NB4 (cell line): ENCODE measurements around the gene CCBE1.

Source experiments
- DNase-seq: peaks from one replicate; pipeline ENCODE4 v3.0.0; 2010; ENCODE audit warnings: low read depth
- H3K4me3 ChIP-seq: one replicate; pipeline ENCODE4 v1.5.1; 2011; ENCODE audit warnings: mild to moderate bottlenecking, low read depth, low read length, moderate library complexity
- MYC ChIP-seq: IDR thresholded peaks from 2 replicates; pipeline ENCODE4 v1.6.1; 2011; ENCODE audit warnings: low read depth, low read length
- POLR2A ChIP-seq: IDR thresholded peaks from 2 replicates; pipeline ENCODE4 v1.6.1; 2011; ENCODE audit warnings: mild to moderate bottlenecking; ENCODE audit not compliant: insufficient read length; ENCODE audit errors: extremely low read depth
- TF ChIP-seq, protein P1 (sequence below): IDR thresholded peaks from one replicate; pipeline ENCODE4 v1.5.1; 2012; ENCODE audit warnings: low read depth, low read length
- TF ChIP-seq, protein P2 (sequence below): IDR thresholded peaks from 2 replicates; pipeline ENCODE4 v1.6.1; 2011; ENCODE audit warnings: low read depth, low read length

CCBE1 gene

DNA sequence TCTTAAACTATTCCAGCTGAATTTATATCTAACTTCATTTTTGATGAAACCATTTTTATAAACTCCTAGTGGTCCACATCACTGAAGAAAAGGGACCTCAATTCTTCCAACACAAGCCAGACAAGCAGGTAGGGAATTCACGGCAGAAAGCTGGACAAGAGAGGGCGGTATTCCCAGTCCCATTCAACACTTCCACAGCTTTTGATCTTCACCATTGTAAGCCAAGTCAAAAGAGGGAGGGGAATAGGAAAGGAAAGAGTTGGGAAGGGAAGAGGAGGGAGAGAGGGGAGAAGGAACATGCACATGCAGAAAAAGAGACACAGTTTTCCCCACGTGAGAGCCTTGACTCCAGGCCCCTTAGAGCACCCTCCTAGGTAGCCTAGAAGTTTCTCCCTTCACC lies 77.4 kb downstream of the CCBE1 start:
- TF ChIP-seq, protein P1, sequence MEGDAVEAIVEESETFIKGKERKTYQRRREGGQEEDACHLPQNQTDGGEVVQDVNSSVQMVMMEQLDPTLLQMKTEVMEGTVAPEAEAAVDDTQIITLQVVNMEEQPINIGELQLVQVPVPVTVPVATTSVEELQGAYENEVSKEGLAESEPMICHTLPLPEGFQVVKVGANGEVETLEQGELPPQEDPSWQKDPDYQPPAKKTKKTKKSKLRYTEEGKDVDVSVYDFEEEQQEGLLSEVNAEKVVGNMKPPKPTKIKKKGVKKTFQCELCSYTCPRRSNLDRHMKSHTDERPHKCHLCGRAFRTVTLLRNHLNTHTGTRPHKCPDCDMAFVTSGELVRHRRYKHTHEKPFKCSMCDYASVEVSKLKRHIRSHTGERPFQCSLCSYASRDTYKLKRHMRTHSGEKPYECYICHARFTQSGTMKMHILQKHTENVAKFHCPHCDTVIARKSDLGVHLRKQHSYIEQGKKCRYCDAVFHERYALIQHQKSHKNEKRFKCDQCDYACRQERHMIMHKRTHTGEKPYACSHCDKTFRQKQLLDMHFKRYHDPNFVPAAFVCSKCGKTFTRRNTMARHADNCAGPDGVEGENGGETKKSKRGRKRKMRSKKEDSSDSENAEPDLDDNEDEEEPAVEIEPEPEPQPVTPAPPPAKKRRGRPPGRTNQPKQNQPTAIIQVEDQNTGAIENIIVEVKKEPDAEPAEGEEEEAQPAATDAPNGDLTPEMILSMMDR, result no peak
- TF ChIP-seq, protein P2, sequence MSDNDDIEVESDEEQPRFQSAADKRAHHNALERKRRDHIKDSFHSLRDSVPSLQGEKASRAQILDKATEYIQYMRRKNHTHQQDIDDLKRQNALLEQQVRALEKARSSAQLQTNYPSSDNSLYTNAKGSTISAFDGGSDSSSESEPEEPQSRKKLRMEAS, result no peak
- no peak for TF ChIP-seq MYC
- no peak for TF ChIP-seq POLR2A
- no peak for DNase-seq
- no peak overlapping the region for H3K4me3 ChIP-seq

DNA sequence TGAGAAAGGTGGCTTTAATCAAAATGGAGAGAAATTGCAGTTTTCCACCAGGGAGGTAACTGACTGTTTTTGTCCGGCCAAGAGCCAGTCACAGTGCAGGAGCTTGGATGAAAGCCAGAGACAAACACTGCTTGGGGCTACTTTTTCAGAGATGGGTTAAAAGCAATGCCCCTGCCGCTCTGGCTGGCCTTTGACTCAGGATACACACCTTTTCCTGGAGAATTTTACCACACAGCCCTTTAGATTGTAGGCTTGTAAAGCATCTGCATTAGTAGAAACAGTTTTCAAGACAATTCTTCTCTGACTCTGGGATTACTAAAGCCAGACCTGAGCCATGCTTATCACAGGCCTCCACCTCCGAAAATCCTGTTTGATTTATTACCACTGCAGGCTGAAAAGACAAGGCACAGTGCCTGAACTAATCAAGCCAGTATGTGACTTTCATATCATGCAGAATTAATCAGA lies 79.7 kb downstream of the CCBE1 start:
- no peak overlapping the region for H3K4me3 ChIP-seq
- TF ChIP-seq, protein P2, result no peak
- TF ChIP-seq, protein P1, result no peak
- TF ChIP-seq MYC (no peak), POLR2A (no peak)
- DNase-seq, result no peak

DNA sequence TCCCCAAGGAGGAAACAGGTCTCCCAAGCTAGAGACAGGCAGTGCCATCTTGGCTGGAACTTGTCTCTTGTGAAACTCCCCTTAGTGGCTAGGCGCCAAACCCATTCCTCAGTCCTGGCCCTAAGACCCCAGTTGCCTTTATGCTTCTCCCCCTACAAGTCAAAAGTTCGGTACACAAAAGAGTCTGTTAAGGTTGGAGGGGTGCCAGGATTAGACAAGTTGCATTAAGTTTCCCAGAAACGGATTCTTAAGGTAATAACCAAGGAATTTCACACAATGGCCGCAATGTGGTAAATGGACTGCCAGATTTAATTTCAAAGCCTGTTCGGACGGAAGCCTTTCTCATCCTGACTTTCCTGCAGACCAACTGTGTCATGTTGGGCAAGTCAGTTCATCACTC lies 80.7 kb downstream of the CCBE1 start:
- DNase-seq, result no peak
- no peak overlapping the region for H3K4me3 ChIP-seq
- TF ChIP-seq, protein P2, result no peak
- no peak for TF ChIP-seq POLR2A
- TF ChIP-seq, protein P1, result no peak
- TF ChIP-seq MYC, result no peak

DNA sequence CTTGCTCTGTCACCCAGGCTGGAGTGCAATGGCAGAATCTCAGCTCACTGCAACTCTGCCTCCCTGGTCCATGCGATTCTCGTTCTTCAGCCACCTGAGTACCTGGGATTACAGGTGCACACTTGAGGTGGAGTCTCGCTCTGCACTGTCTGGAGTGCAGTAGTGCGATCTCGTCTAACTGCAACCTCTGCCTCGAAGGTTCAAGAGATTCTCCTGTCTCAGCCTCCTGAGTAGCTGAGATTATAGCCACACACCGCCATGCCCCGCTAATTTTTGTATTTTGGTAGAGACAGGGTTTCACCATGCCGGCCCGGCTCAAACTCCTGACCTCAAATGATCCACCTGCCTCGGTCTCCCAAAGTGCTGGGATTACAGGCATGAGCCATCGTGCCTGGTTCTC lies 83.3 kb downstream of the CCBE1 start:
- DNase-seq, result no peak
- no peak overlapping the region for H3K4me3 ChIP-seq
- TF ChIP-seq, protein P2, result no peak
- TF ChIP-seq POLR2A (no peak), MYC (no peak)
- TF ChIP-seq, protein P1, result no peak

DNA sequence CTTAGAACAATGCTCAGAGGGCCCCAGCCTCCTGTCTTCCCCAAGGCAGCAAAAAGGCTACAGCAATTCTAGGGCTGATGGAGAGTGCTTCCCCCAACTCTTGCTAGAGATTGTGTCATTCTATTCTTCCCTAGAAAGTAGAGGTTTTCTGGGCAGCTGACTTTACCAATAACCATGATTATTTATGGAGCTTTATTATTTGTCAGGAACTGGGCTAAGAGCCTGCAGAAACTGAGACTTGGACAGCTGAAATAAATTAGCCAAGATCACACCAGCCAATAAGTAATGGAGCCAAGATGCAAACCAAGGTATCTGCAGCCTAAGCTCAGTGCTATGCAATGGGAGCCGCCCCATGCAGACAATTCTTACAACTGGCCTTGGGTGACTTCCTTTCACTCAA lies 84.8 kb downstream of the CCBE1 start:
- TF ChIP-seq, protein P1, result no peak
- TF ChIP-seq MYC, result no peak
- TF ChIP-seq, protein P2, result no peak
- TF ChIP-seq POLR2A, result no peak
- H3K4me3 ChIP-seq, result no peak overlapping the region
- DNase-seq, result no peak

DNA sequence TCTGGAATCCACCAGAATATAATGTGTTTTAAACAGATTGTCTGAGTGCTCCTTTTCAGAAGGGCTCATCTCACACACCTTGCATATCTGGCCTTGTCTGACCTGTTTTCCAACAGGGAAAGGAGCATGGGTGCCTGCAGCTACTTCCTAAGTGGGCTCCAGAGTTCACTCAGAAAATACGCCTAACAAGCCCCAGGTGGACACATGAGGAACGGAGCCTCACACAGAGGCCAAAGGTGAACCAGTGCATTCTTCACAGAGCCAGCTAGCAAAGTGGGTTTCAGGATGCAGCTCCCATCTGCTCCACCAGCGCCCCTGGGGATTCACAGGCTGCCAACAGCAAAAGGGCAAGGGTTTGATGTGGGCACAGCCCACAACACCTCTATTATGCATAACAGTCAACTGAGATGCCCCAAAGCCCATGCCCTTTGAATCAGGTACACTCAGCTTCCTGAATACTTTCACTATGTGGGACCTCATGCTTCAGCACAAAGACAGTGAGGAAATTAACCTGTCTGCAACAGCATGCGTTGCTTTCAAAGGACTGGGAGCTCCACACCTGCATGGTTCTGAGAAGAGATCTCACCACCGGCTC lies 86.6 kb downstream of the CCBE1 start:
- H3K4me3 ChIP-seq, result no peak overlapping the region
- DNase-seq, result no peak
- TF ChIP-seq, protein P1, result no peak
- TF ChIP-seq, protein P2, result no peak
- TF ChIP-seq POLR2A (no peak), MYC (no peak)
